NB4 (cell line): ENCODE data around the gene SENP7.

Experiments
- MYC ChIP-seq: IDR thresholded peaks from 2 replicates; pipeline ENCODE4 v1.6.1; 2011; ENCODE audit warnings: low read depth, low read length
- POLR2A ChIP-seq: IDR thresholded peaks from 2 replicates; pipeline ENCODE4 v1.6.1; 2011; ENCODE audit warnings: mild to moderate bottlenecking; ENCODE audit not compliant: insufficient read length; ENCODE audit errors: extremely low read depth
- TF ChIP-seq, protein P1 (sequence below): IDR thresholded peaks from one replicate; pipeline ENCODE4 v1.5.1; 2012; ENCODE audit warnings: low read depth, low read length
- TF ChIP-seq, protein P2 (sequence below): IDR thresholded peaks from 2 replicates; pipeline ENCODE4 v1.6.1; 2011; ENCODE audit warnings: low read depth, low read length

- TF ChIP-seq, protein P1, sequence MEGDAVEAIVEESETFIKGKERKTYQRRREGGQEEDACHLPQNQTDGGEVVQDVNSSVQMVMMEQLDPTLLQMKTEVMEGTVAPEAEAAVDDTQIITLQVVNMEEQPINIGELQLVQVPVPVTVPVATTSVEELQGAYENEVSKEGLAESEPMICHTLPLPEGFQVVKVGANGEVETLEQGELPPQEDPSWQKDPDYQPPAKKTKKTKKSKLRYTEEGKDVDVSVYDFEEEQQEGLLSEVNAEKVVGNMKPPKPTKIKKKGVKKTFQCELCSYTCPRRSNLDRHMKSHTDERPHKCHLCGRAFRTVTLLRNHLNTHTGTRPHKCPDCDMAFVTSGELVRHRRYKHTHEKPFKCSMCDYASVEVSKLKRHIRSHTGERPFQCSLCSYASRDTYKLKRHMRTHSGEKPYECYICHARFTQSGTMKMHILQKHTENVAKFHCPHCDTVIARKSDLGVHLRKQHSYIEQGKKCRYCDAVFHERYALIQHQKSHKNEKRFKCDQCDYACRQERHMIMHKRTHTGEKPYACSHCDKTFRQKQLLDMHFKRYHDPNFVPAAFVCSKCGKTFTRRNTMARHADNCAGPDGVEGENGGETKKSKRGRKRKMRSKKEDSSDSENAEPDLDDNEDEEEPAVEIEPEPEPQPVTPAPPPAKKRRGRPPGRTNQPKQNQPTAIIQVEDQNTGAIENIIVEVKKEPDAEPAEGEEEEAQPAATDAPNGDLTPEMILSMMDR, result no peak
- TF ChIP-seq POLR2A (no peak), MYC (no peak)
- TF ChIP-seq, protein P2, sequence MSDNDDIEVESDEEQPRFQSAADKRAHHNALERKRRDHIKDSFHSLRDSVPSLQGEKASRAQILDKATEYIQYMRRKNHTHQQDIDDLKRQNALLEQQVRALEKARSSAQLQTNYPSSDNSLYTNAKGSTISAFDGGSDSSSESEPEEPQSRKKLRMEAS, result no peak
Observed at GRCh38 chr3:101325393-101326134, 187.4 kb downstream of the SENP7 start.
